Sigmoid colon (tissue), 4 donors: ENCODE measurements around the gene ATG2A.

Experiments used
- CTCF ChIP-seq, 4 experiments: fragments of 450-650 bp in 3 of 4; fragments of 200-600 bp in 1 of 4; IDR thresholded peaks; one replicate each; pipeline ENCODE4 v1.5.1; 2016 to 2019; ENCODE audit warnings: antibody characterized with exemption in 4 of 4, mild to moderate bottlenecking in 3 of 4, moderate library complexity in 2 of 4
- POLR2AphosphoS5 ChIP-seq, 4 donors: sonication (generic); formaldehyde crosslinking; IDR thresholded peaks; one replicate each; pipeline ENCODE4 v1.6.1; 2017; ENCODE audit warnings: antibody characterized with exemption in 4 of 4

- TF ChIP-seq POLR2AphosphoS5 (IDR thresholded peaks at IDR 0.05) = no peak
- TF ChIP-seq CTCF (IDR thresholded peaks at IDR 0.05) = peak in 1 of 4 experiments; percentile 25
Measured at GRCh38 chr11:64878223-64878493, 38.9 kb downstream of the ATG2A start.
